HuH-7.5 (cell line): ENCODE measurements around the gene GABRR2.

Source experiments
- DNase-seq: peaks from one replicate; pipeline ENCODE4 v3.0.0; 2011; ENCODE audit warnings: low spot score

Gene GABRR2

GRCh38 chr6:89315249-89315885, at the start of gene GABRR2:
GABRR2 (minus strand) TSS chr6:89315299; CDS start chr6:89315165, 134 bp downstream.
- DNase-seq, result no peak

- DNase-seq, result no peak
These were observed 49.5 kb upstream of the GABRR2 start for GRCh38 chr6:89364586-89364985.

GRCh38 chr6:89361171-89361570, 46.1 kb upstream of the GABRR2 start:
- no peak for DNase-seq

GRCh38 chr6:89360415-89360999, 45.4 kb upstream of the GABRR2 start:
- no peak for DNase-seq

GRCh38 chr6:89359561-89359960, 44.5 kb upstream of the GABRR2 start:
- DNase-seq, result no peak

GRCh38 chr6:89357390-89357789, 42.3 kb upstream of the GABRR2 start:
- DNase-seq, result no peak

- no peak for DNase-seq
These were observed 41.6 kb upstream of the GABRR2 start for GRCh38 chr6:89356642-89357170.

GRCh38 chr6:89355511-89356194, 40.6 kb upstream of the GABRR2 start:
- DNase-seq, result no peak

GRCh38 chr6:89353702-89354392, 38.7 kb upstream of the GABRR2 start:
- no peak for DNase-seq

GRCh38 chr6:89353118-89353556, 38.0 kb upstream of the GABRR2 start:
- DNase-seq, result no peak

- DNase-seq, result peak; percentile 76
These were observed 37.4 kb upstream of the GABRR2 start, which contains the start of gene UBE2J1 for GRCh38 chr6:89352278-89353117. UBE2J1 (minus strand) TSS chr6:89352722; CDS start chr6:89352569, 153 bp downstream.

- DNase-seq, result no peak
These were observed 36.7 kb upstream of the GABRR2 start for GRCh38 chr6:89351671-89352277.

GRCh38 chr6:89350281-89350966, 35.3 kb upstream of the GABRR2 start:
- no peak for DNase-seq

- DNase-seq, result no peak
These were observed 33.3 kb upstream of the GABRR2 start for GRCh38 chr6:89348372-89348771.

GRCh38 chr6:89347825-89348224, 32.7 kb upstream of the GABRR2 start:
- DNase-seq, result no peak

GRCh38 chr6:89346433-89346832, 31.3 kb upstream of the GABRR2 start:
- DNase-seq, result no peak

GRCh38 chr6:89339565-89339964, 24.5 kb upstream of the GABRR2 start:
- DNase-seq, result no peak

- no peak for DNase-seq
These were observed 20.1 kb upstream of the GABRR2 start for GRCh38 chr6:89335164-89335563.

- DNase-seq, result no peak
These were observed 15.8 kb upstream of the GABRR2 start for GRCh38 chr6:89330910-89331309.

- no peak for DNase-seq
These were observed 13.9 kb upstream of the GABRR2 start for GRCh38 chr6:89328976-89329375.
